HepG2 (cell line): Measurements from ENCODE around the gene AHNAK. TPM values are rescaled to one million over a fixed set of nuclear protein-coding genes. Genes with fewer than 3 reads are reported as not detected.

Source experiments
- ADNP ChIP-seq: sonication (generic); formaldehyde crosslinking; IDR thresholded peaks from 2 replicates; pipeline ENCODE4 v1.4.0; 2020; ENCODE audit warnings: missing genetic modification reagents
- ELF1 ChIP-seq: sonication (generic); formaldehyde crosslinking; IDR thresholded peaks from 2 replicates; pipeline ENCODE4 v1.4.0; 2020; ENCODE audit warnings: missing genetic modification reagents
- MIER2 ChIP-seq: IDR thresholded peaks from 2 replicates; pipeline ENCODE4 v1.6.1; 2016; ENCODE audit warnings: missing biosample characterization, missing genetic modification reagents
- RAD21 ChIP-seq: fragments of 450-650 bp; formaldehyde crosslinking; IDR thresholded peaks from 2 replicates; pipeline ENCODE4 v1.5.0; 2020; ENCODE audit warnings: mild to moderate bottlenecking
- SALL1 ChIP-seq: sonication (generic); formaldehyde crosslinking; IDR thresholded peaks from 2 replicates; pipeline ENCODE4 v1.8.0; 2022; ENCODE audit warnings: mild to moderate bottlenecking, missing genetic modification reagents
- SOX13 ChIP-seq, 3 experiments: fragments of 450-650 bp in 1 of 3; sonication (generic) in 1 of 3; formaldehyde crosslinking in 1 of 3; IDR thresholded peaks in 2 of 3; conservative IDR thresholded peaks in 1 of 3; 2 replicates each; pipeline versions ENCODE4 v1.5.0 to v1.6.1; 2016 to 2020; ENCODE audit warnings: antibody characterized with exemption in 1 of 3, mild to moderate bottlenecking in 1 of 3, missing compliant biosample characterization in 1 of 3, missing genetic modification reagents in 1 of 3, moderate library complexity in 1 of 3
- TBX2 ChIP-seq: sonication (generic); formaldehyde crosslinking; IDR thresholded peaks from 2 replicates; pipeline ENCODE4 v1.5.0; 2020; ENCODE audit warnings: missing genetic modification reagents, mild to moderate bottlenecking, borderline replicate concordance
- ZMYM2 ChIP-seq: sonication (generic); formaldehyde crosslinking; IDR thresholded peaks from 2 replicates; pipeline ENCODE4 v1.8.0; 2022; ENCODE audit warnings: mild to moderate bottlenecking, missing genetic modification reagents
- ZNF317 ChIP-seq: sonication (generic); formaldehyde crosslinking; IDR thresholded peaks from 2 replicates; pipeline ENCODE4 v1.5.0; 2020; ENCODE audit warnings: mild to moderate bottlenecking, missing genetic modification reagents
- ZNF501 ChIP-seq: sonication (generic); formaldehyde crosslinking; IDR thresholded peaks from 2 replicates; pipeline ENCODE4 v1.5.1; 2020; ENCODE audit warnings: mild to moderate bottlenecking, moderate library complexity, missing genetic modification reagents
- ZNF703 ChIP-seq: sonication (generic); formaldehyde crosslinking; IDR thresholded peaks from 2 replicates; pipeline ENCODE4 v1.5.1; 2020; ENCODE audit warnings: missing genetic modification reagents, mild to moderate bottlenecking, moderate library complexity, borderline replicate concordance
- polyA plus RNA-seq, 8 experiments: library from polyadenylated mRNA; depleted of rRNA in 3 of 8; stranded (reverse) in 7 of 8; unstranded in 1 of 8; fragments of >200 nt; fragmentation: Illumina TruSeq in 4 of 8; extraction: Trizol in 4 of 8; gene quantifications; 2 replicates each; pipeline versions ENCODE4 v1.2.1 to v1.2.3, GENCODE V29; 2011 to 2016; ENCODE audit warnings: low read depth in 4 of 8, missing spikeins in 1 of 8, mixed read lengths in 1 of 8; ENCODE audit not compliant: insufficient read depth in 1 of 8
- total RNA-seq, 5 experiments: library from RNA; depleted of rRNA; stranded (reverse); fragments of >200 nt; fragmentation: Illumina TruSeq; extraction: Trizol; gene quantifications; 2 replicates each; pipeline ENCODE4 v1.2.3, GENCODE V29; 2016; ENCODE audit warnings: low read depth in 1 of 5
- TF ChIP-seq, protein P1 (sequence below): IDR thresholded peaks from 2 replicates; pipeline ENCODE4 v1.4.0; 2020; ENCODE audit warnings: mild to moderate bottlenecking, missing genetic modification reagents
- TF ChIP-seq, protein P2 (sequence below): sonication (generic); formaldehyde crosslinking; IDR thresholded peaks from 2 replicates; pipeline ENCODE4 v1.5.0; 2020; ENCODE audit warnings: mild to moderate bottlenecking, missing genetic modification reagents, moderate library complexity
- TF ChIP-seq, protein P3 (sequence below): sonication (generic); formaldehyde crosslinking; conservative IDR thresholded peaks from 2 replicates; pipeline ENCODE4 v1.4.0; 2020; ENCODE audit warnings: mild to moderate bottlenecking, missing genetic modification reagents, moderate library complexity
- TF ChIP-seq, protein P4 (sequence below): IDR thresholded peaks from 2 replicates; pipeline ENCODE4 v1.6.1; 2016; ENCODE audit warnings: missing biosample characterization, missing genetic modification reagents, low read depth

The AHNAK gene
- total and polyA plus RNA-seq, 2 of the 13 experiments (the other 11 are each of a cell fraction or from before 2014, with no cell fraction given): 23.4 to 25.0 TPM

DNA sequence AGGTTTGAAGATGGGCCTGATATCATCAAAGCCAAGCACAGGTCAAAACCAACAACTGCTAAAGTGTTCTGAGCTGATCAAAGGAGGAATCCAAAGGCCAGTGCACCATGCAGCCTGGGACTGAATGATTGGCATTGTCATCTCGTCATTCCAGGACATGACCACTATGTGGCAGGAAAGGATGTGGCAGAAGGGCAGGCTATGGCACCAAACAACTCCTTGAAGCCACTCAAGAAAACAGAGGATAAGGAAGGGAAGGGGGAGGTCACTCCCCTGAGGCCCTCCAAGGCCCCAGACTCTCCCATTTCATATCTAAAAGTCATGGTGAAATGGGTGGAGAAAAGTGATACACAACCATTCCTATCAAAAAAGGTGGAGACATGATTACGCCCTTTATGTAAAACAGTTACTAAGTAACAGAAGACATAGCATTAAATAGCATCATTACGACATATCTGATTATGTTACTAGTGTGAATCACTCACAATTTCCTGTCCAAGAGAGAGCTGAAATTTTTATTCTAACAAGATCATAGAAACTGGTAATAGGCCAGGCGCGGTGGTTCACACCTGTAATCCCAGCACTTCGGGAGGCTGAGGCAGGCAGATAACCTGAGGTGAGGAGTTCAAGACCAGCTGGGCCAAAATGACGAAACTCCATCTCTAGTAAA, 49.3 kb downstream of the AHNAK start (continued):
- TF ChIP-seq, protein P1, sequence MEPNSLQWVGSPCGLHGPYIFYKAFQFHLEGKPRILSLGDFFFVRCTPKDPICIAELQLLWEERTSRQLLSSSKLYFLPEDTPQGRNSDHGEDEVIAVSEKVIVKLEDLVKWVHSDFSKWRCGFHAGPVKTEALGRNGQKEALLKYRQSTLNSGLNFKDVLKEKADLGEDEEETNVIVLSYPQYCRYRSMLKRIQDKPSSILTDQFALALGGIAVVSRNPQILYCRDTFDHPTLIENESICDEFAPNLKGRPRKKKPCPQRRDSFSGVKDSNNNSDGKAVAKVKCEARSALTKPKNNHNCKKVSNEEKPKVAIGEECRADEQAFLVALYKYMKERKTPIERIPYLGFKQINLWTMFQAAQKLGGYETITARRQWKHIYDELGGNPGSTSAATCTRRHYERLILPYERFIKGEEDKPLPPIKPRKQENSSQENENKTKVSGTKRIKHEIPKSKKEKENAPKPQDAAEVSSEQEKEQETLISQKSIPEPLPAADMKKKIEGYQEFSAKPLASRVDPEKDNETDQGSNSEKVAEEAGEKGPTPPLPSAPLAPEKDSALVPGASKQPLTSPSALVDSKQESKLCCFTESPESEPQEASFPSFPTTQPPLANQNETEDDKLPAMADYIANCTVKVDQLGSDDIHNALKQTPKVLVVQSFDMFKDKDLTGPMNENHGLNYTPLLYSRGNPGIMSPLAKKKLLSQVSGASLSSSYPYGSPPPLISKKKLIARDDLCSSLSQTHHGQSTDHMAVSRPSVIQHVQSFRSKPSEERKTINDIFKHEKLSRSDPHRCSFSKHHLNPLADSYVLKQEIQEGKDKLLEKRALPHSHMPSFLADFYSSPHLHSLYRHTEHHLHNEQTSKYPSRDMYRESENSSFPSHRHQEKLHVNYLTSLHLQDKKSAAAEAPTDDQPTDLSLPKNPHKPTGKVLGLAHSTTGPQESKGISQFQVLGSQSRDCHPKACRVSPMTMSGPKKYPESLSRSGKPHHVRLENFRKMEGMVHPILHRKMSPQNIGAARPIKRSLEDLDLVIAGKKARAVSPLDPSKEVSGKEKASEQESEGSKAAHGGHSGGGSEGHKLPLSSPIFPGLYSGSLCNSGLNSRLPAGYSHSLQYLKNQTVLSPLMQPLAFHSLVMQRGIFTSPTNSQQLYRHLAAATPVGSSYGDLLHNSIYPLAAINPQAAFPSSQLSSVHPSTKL: peak; percentile 77
- TF ChIP-seq SOX13 (IDR thresholded peaks at IDR 0.05) (no peak), SOX13 (CRISPR knock-in tag; conservative IDR thresholded peaks at IDR 0.05 in 1 of 2, IDR thresholded peaks at IDR 0.05 in 1 of 2) (peak in 1 of 2 experiments; percentile 66; a peak in 1 of 4 replicates), ZNF703 (CRISPR knock-in tag) (no peak), ELF1 (CRISPR knock-in tag) (no peak), SALL1 (CRISPR knock-in tag) (peak; percentile 76), TBX2 (CRISPR knock-in tag) (no peak), RAD21 (peak; percentile 70), ZMYM2 (CRISPR knock-in tag) (no peak; the same call in 1 of the 2 replicates), ZNF501 (CRISPR knock-in tag) (0 out of 2 replicates have a peak, but pooled peaks have one; percentile 40), ZNF317 (CRISPR knock-in tag) (no peak), ADNP (CRISPR knock-in tag) (no peak), MIER2 (CRISPR knock-in tag) (no peak)
- TF ChIP-seq, protein P2, sequence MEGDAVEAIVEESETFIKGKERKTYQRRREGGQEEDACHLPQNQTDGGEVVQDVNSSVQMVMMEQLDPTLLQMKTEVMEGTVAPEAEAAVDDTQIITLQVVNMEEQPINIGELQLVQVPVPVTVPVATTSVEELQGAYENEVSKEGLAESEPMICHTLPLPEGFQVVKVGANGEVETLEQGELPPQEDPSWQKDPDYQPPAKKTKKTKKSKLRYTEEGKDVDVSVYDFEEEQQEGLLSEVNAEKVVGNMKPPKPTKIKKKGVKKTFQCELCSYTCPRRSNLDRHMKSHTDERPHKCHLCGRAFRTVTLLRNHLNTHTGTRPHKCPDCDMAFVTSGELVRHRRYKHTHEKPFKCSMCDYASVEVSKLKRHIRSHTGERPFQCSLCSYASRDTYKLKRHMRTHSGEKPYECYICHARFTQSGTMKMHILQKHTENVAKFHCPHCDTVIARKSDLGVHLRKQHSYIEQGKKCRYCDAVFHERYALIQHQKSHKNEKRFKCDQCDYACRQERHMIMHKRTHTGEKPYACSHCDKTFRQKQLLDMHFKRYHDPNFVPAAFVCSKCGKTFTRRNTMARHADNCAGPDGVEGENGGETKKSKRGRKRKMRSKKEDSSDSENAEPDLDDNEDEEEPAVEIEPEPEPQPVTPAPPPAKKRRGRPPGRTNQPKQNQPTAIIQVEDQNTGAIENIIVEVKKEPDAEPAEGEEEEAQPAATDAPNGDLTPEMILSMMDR (CRISPR knock-in tag): peak; percentile 86
- TF ChIP-seq, protein P3, sequence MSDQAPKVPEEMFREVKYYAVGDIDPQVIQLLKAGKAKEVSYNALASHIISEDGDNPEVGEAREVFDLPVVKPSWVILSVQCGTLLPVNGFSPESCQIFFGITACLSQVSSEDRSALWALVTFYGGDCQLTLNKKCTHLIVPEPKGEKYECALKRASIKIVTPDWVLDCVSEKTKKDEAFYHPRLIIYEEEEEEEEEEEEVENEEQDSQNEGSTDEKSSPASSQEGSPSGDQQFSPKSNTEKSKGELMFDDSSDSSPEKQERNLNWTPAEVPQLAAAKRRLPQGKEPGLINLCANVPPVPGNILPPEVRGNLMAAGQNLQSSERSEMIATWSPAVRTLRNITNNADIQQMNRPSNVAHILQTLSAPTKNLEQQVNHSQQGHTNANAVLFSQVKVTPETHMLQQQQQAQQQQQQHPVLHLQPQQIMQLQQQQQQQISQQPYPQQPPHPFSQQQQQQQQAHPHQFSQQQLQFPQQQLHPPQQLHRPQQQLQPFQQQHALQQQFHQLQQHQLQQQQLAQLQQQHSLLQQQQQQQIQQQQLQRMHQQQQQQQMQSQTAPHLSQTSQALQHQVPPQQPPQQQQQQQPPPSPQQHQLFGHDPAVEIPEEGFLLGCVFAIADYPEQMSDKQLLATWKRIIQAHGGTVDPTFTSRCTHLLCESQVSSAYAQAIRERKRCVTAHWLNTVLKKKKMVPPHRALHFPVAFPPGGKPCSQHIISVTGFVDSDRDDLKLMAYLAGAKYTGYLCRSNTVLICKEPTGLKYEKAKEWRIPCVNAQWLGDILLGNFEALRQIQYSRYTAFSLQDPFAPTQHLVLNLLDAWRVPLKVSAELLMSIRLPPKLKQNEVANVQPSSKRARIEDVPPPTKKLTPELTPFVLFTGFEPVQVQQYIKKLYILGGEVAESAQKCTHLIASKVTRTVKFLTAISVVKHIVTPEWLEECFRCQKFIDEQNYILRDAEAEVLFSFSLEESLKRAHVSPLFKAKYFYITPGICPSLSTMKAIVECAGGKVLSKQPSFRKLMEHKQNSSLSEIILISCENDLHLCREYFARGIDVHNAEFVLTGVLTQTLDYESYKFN (CRISPR knock-in tag): peak; percentile 40; the same call in 1 of the 2 replicates
- TF ChIP-seq, protein P4, sequence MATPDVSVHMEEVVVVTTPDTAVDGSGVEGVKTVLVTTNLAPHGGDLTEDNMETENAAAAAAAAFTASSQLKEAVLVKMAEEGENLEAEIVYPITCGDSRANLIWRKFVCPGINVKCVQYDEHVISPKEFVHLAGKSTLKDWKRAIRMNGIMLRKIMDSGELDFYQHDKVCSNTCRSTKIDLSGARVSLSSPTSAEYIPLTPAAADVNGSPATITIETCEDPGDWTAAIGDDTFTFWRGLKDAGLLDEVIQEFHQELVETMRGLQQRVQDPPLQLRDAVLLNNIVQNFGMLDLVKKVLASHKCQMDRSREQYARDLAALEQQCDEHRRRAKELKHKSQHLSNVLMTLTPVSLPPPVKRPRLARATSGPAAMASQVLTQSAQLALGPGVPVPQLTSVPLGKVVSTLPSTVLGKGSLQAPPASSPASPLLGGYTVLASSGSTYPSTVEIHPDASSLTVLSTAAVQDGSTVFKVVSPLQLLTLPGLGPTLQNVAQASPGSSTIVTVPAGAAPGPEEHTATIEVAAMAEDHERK (CRISPR knock-in tag): no peak
